HepG2 (cell line): ENCODE measurements around the gene ARFIP1.

Experiments used
- ATAD3A ChIP-seq: sonication (generic); formaldehyde crosslinking; IDR thresholded peaks from 2 replicates; pipeline ENCODE4 v1.4.0; 2020; ENCODE audit warnings: missing genetic modification reagents
- MLLT10 ChIP-seq: sonication (generic); formaldehyde crosslinking; IDR thresholded peaks from 2 replicates; pipeline ENCODE4 v1.4.0; 2020; ENCODE audit warnings: missing genetic modification reagents
- TBP ChIP-seq: sonication (generic); formaldehyde crosslinking; IDR thresholded peaks from 2 replicates; pipeline ENCODE4 v1.5.0; 2020; ENCODE audit warnings: missing genetic modification reagents
- ZKSCAN8 ChIP-seq: IDR thresholded peaks from 2 replicates; pipeline ENCODE4 v1.6.1; 2016; ENCODE audit warnings: borderline replicate concordance, missing genetic modification reagents, missing compliant biosample characterization
- ZNF343 ChIP-seq: sonication (generic); formaldehyde crosslinking; IDR thresholded peaks from 2 replicates; pipeline ENCODE4 v1.4.0; 2020; ENCODE audit warnings: mild to moderate bottlenecking, missing genetic modification reagents
- TF ChIP-seq, protein P1 (sequence below): sonication (generic); formaldehyde crosslinking; IDR thresholded peaks from 2 replicates; pipeline ENCODE4 v1.5.0; 2020; ENCODE audit warnings: mild to moderate bottlenecking, missing genetic modification reagents, moderate library complexity
- TF ChIP-seq, protein P2 (sequence below): sonication (generic); formaldehyde crosslinking; IDR thresholded peaks from 2 replicates; pipeline ENCODE4 v1.8.1; 2023; ENCODE audit warnings: missing genetic modification reagents, inconsistent platforms, borderline replicate concordance

DNA sequence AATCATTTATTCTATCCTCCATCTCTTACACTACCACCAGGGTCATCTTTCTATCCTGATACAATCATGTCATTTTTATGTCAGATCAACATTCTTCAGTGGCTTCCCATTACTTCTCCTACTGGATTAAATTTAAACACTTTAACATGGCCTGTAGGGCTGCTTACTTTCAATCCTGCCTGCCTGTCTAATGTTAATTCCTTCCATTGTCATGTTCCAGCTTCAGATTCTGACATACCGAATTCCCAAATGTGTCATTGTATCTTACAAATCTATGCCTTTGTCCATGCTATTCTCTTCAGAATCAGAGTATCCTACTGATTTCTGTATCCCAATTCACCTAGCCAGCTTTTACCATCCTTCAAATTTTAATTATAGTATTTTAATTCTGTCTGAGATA lies 106.4 kb downstream of the ARFIP1 start:
- no peak for TF ChIP-seq ATAD3A
- TF ChIP-seq MLLT10 (CRISPR knock-in tag) = no peak
- TF ChIP-seq, protein P1, sequence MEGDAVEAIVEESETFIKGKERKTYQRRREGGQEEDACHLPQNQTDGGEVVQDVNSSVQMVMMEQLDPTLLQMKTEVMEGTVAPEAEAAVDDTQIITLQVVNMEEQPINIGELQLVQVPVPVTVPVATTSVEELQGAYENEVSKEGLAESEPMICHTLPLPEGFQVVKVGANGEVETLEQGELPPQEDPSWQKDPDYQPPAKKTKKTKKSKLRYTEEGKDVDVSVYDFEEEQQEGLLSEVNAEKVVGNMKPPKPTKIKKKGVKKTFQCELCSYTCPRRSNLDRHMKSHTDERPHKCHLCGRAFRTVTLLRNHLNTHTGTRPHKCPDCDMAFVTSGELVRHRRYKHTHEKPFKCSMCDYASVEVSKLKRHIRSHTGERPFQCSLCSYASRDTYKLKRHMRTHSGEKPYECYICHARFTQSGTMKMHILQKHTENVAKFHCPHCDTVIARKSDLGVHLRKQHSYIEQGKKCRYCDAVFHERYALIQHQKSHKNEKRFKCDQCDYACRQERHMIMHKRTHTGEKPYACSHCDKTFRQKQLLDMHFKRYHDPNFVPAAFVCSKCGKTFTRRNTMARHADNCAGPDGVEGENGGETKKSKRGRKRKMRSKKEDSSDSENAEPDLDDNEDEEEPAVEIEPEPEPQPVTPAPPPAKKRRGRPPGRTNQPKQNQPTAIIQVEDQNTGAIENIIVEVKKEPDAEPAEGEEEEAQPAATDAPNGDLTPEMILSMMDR = no peak
- TF ChIP-seq, protein P2, sequence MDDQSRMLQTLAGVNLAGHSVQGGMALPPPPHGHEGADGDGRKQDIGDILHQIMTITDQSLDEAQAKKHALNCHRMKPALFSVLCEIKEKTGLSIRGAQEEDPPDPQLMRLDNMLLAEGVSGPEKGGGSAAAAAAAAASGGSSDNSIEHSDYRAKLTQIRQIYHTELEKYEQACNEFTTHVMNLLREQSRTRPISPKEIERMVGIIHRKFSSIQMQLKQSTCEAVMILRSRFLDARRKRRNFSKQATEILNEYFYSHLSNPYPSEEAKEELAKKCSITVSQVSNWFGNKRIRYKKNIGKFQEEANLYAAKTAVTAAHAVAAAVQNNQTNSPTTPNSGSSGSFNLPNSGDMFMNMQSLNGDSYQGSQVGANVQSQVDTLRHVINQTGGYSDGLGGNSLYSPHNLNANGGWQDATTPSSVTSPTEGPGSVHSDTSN = no peak
- no peak for TF ChIP-seq ZNF343
- TF ChIP-seq TBP (CRISPR knock-in tag) = no peak
- no peak for TF ChIP-seq ZKSCAN8 (CRISPR knock-in tag)
